ENCODE results near the gene BIN1. TPM values are rescaled to one million over a fixed set of nuclear protein-coding genes. Genes with fewer than 3 reads are reported as not detected.

The BIN1 gene
- polyA plus RNA-seq, 1 donor from 2014 or later, result 61.9 TPM

- Histone ChIP-seq H3K4me3 (ENCODE audit: low read length) (no peak overlapping the region), H3K9me3 (ENCODE audit: low read length) (no peaks in the 10 kb centered on the region), H3K79me2 (replicated peaks; ENCODE audit: insufficient read depth, low read length) (no peaks in the 10 kb centered on the region), H3K36me3 (ENCODE audit: insufficient read depth, low read length) (no peaks in the 10 kb centered on the region), H3K9me2 (ENCODE audit: insufficient read depth, low read length) (no peaks in the 10 kb centered on the region), H3K27ac (ENCODE audit: low read length) (no peak overlapping the region), H3K9ac (ENCODE audit: low read length) (no peak overlapping the region), H2AFZ (ENCODE audit: low read depth, low read length) (no peak overlapping the region), H3F3A (ENCODE audit: insufficient read depth, low read length, poor library complexity, severe bottlenecking) (no peaks in the 10 kb centered on the region), H3K27me3 (ENCODE audit: insufficient read depth, low read depth, low read length) (no peaks in the 10 kb centered on the region), H4K20me1 (ENCODE audit: insufficient read depth) (no peaks in the 10 kb centered on the region), H3K4me2 (ENCODE audit: low read length) (no peak overlapping the region)
- TF ChIP-seq CTCF (IDR thresholded peaks at IDR 0.05; ENCODE audit: poor library complexity, severe bottlenecking) (no peak), MXI1 (conservative IDR thresholded peaks at IDR 0.05; ENCODE audit: poor library complexity, severe bottlenecking) (no peak), TAF1 (IDR thresholded peaks at IDR 0.05; ENCODE audit: low read depth) (no peak), SMC3 (conservative IDR thresholded peaks at IDR 0.05; ENCODE audit: poor library complexity) (no peak), REST (IDR thresholded peaks at IDR 0.05; ENCODE audit: borderline replicate concordance) (no peak), POLR2AphosphoS5 (IDR thresholded peaks at IDR 0.05) (no peak), EP300 (conservative IDR thresholded peaks at IDR 0.05; ENCODE audit: poor library complexity, severe bottlenecking) (no peak), RAD21 (conservative IDR thresholded peaks at IDR 0.05) (no peak), EZH2 (IDR thresholded peaks at IDR 0.05; ENCODE audit: borderline replicate concordance, insufficient read depth, low read length, poor library complexity, severe bottlenecking) (no peak)
Observed at GRCh38 chr2:127155028-127155581, 48.2 kb upstream of the BIN1 start.

DNA sequence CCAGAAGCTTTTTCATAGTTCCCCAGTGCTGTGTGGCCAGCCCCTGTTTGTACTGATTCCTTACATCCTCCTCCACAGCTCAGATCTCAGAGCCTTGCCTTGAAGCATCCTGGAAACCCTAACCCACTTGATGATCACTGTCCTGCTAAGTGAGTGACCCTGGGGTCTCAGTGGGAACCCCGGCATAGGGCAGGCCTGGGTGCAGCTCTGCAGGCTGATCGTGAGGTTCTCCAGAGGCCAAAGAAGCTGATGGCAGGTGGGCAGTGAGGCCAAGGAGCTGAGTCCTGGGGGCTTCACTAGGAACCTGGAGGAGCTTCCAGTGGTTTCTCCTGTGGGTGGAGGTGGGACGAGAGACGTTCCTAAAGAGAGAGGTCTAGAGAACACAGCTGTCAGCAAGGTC is 47.4 kb upstream of the BIN1 start:
- H3K9ac ChIP-seq (ENCODE audit: low read length), result no peak overlapping the region
- no peaks in the 10 kb centered on the region for H3K36me3 ChIP-seq (ENCODE audit: insufficient read depth, low read length)
- H3K79me2 ChIP-seq (replicated peaks; ENCODE audit: insufficient read depth, low read length), result no peaks in the 10 kb centered on the region
- H4K20me1 ChIP-seq (ENCODE audit: insufficient read depth), result no peaks in the 10 kb centered on the region
- no peak overlapping the region for H3K4me2 ChIP-seq (ENCODE audit: low read length)
- no peak overlapping the region for H3K27ac ChIP-seq (ENCODE audit: low read length)
- no peaks in the 10 kb centered on the region for H3K9me3 ChIP-seq (ENCODE audit: low read length)
- no peaks in the 10 kb centered on the region for H3K27me3 ChIP-seq (ENCODE audit: insufficient read depth, low read depth, low read length)
- no peak overlapping the region for H2AFZ ChIP-seq (ENCODE audit: low read depth, low read length)
- H3F3A ChIP-seq (ENCODE audit: insufficient read depth, low read length, poor library complexity, severe bottlenecking), result no peaks in the 10 kb centered on the region
- no peak overlapping the region for H3K4me3 ChIP-seq (ENCODE audit: low read length)
- no peaks in the 10 kb centered on the region for H3K9me2 ChIP-seq (ENCODE audit: insufficient read depth, low read length)
- TF ChIP-seq CTCF (IDR thresholded peaks at IDR 0.05; ENCODE audit: poor library complexity, severe bottlenecking) (no peak), POLR2AphosphoS5 (IDR thresholded peaks at IDR 0.05) (no peak), SMC3 (conservative IDR thresholded peaks at IDR 0.05; ENCODE audit: poor library complexity) (no peak), TAF1 (IDR thresholded peaks at IDR 0.05; ENCODE audit: low read depth) (no peak), REST (IDR thresholded peaks at IDR 0.05; ENCODE audit: borderline replicate concordance) (no peak), EZH2 (IDR thresholded peaks at IDR 0.05; ENCODE audit: borderline replicate concordance, insufficient read depth, low read length, poor library complexity, severe bottlenecking) (no peak), EP300 (conservative IDR thresholded peaks at IDR 0.05; ENCODE audit: poor library complexity, severe bottlenecking) (no peak), RAD21 (conservative IDR thresholded peaks at IDR 0.05) (no peak), MXI1 (conservative IDR thresholded peaks at IDR 0.05; ENCODE audit: poor library complexity, severe bottlenecking) (no peak)
